ENCODE data around the gene CDHR3. TPM values are rescaled to one million over a fixed set of nuclear protein-coding genes. Genes with fewer than 3 reads are reported as not detected.
A peak's percentile ranks its signal among the peaks of the same experiment; 100 is the strongest.

Gene CDHR3
- total and polyA plus RNA-seq, 3 donors from 2014 or later = 3.8 to 8.5 (median 7.5) TPM

DNA sequence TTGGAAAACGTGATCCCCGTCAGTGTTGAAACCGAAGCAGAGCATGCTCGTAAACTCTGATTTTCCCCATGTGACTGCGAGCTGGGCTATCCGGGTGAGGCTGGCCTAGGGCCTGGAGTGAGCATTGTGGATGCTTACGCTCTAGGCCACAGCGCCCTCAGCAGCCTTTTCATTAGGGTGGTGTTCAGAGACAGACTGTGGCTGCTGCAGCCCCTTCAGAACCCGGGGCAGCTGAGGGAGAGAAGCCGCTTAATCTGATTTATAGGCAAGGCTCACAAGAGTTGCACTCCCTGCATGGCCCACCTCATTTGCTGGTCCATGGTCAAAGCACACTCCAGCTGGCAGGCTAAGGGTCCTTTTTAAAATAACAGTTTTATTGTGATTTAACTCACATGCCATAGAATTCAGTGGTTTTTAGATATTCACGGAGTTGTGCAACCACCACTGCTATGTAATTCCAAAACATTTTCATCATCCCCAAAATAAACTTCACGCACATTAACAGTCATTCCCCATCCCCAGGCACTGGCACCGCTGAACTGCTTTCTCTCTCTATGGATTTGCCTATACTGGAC, 76.5 kb downstream of the CDHR3 start:
- peaks cover 18% of the 10 kb centered on the region for H3K4me1 ChIP-seq
- no peak overlapping the region for H3K4me3 ChIP-seq
- no peaks in the 10 kb centered on the region for H3K36me3 ChIP-seq (ENCODE audit: low read depth, missing control alignments)
- H3K27me3 ChIP-seq = no peaks in the 10 kb centered on the region
- no peak for DNase-seq
- H3K9me3 ChIP-seq = no peaks in the 10 kb centered on the region
- intact Hi-C loops (cut with DNase I; ENCODE audit: low total_unique reads) = loop anchor here (5.0 to 10.0 kb wide), 2 partner anchors 275 to 392 kb away; no protein-coding TSS in a partner anchor
- H3K27ac ChIP-seq = no peak overlapping the region
- TF ChIP-seq, protein P1, sequence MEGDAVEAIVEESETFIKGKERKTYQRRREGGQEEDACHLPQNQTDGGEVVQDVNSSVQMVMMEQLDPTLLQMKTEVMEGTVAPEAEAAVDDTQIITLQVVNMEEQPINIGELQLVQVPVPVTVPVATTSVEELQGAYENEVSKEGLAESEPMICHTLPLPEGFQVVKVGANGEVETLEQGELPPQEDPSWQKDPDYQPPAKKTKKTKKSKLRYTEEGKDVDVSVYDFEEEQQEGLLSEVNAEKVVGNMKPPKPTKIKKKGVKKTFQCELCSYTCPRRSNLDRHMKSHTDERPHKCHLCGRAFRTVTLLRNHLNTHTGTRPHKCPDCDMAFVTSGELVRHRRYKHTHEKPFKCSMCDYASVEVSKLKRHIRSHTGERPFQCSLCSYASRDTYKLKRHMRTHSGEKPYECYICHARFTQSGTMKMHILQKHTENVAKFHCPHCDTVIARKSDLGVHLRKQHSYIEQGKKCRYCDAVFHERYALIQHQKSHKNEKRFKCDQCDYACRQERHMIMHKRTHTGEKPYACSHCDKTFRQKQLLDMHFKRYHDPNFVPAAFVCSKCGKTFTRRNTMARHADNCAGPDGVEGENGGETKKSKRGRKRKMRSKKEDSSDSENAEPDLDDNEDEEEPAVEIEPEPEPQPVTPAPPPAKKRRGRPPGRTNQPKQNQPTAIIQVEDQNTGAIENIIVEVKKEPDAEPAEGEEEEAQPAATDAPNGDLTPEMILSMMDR (IDR thresholded peaks at IDR 0.05) = no peak
- TF ChIP-seq POLR2A (IDR thresholded peaks at IDR 0.05) = no peak
- 87 to 95% methylated on average over 11 to 13 of the region's 13 CpGs for WGBS, 2 donors

DNA sequence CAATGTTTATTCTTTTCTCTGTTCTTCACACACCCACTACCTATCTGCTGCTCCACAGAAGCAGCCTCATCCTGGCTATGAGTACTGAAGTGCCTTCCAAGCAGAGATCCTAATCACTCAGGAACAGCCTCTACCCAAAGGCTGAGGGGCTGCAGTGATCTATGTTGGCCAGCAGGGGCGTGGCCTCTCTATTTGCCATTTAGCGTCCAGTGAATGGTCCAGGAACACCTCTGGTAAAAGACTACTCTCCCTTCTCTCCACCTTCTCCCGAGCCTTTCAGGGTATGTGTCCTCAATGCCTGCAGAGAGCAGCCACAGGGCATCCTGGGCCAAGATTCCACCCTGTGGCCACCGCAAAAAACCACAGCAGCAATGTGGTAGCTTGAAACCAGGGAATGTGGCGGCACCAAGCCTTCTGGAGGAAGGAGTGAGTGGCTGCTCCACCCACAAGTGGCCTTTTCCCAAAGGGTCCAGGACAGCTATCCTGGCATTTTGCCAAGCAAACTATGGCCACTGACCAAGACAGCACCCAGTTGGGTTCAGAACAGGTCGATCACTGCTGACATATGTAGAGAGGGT, 78.2 kb downstream of the CDHR3 start:
- no peak for TF ChIP-seq POLR2A (IDR thresholded peaks at IDR 0.05)
- TF ChIP-seq, protein P1 (IDR thresholded peaks at IDR 0.05) = peak; percentile 34 to 55 (median 43)
- WGBS, 2 donors = 71 to 78% methylated on average over 6 of the region's 6 CpGs
- Histone ChIP-seq H3K27ac (no peak overlapping the region), H3K4me1 (peaks cover 18% of the 10 kb centered on the region), H3K9me3 (no peaks in the 10 kb centered on the region), H3K27me3 (no peaks in the 10 kb centered on the region), H3K4me3 (no peak overlapping the region), H3K36me3 (ENCODE audit: low read depth, missing control alignments) (no peaks in the 10 kb centered on the region)
- intact Hi-C loops (cut with DNase I; ENCODE audit: low total_unique reads) = loop anchor here (5.0 to 10.0 kb wide), 2 partner anchors 276 to 394 kb away; no protein-coding TSS in a partner anchor
- DNase-seq = peak; percentile 30

DNA sequence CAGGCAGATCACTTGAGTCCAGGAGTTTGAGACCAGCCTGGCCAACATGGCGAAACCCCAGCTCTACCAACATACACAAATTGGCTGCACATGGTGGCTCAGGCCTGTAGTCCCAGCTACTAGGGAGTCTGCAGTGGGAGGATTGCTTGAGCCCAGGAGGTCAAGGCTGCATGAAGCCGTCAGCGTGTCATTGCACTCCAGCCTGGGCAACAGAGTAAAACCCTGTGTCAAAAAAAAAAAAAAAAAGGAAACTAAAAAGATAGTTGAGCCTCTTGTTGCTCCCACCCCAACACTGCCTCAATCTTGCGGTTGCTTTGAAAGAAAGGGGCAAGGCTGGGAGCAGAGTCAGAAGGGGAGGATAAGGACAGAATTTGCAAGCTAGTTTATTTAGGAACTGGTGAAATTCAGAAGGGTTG, 79.1 kb downstream of the CDHR3 start:
- no peaks in the 10 kb centered on the region for H3K36me3 ChIP-seq (ENCODE audit: low read depth, missing control alignments)
- H3K9me3 ChIP-seq = no peaks in the 10 kb centered on the region
- WGBS, 2 donors = 43 to 62% methylated on average over 4 of the region's 4 CpGs
- H3K27me3 ChIP-seq = no peaks in the 10 kb centered on the region
- H3K27ac ChIP-seq = no peak overlapping the region
- intact Hi-C loops (cut with DNase I; ENCODE audit: low total_unique reads) = loop anchor here (5.0 to 10.0 kb wide), 2 partner anchors 277 to 395 kb away; no protein-coding TSS in a partner anchor
- H3K4me3 ChIP-seq = peak overlapping the region in 1 of 2 donors; percentile 18
- peaks cover 18% of the 10 kb centered on the region for H3K4me1 ChIP-seq
- no peak for TF ChIP-seq POLR2A (IDR thresholded peaks at IDR 0.05)
- TF ChIP-seq, protein P1 (IDR thresholded peaks at IDR 0.05) = no peak
- peak; percentile 47 for DNase-seq

DNA sequence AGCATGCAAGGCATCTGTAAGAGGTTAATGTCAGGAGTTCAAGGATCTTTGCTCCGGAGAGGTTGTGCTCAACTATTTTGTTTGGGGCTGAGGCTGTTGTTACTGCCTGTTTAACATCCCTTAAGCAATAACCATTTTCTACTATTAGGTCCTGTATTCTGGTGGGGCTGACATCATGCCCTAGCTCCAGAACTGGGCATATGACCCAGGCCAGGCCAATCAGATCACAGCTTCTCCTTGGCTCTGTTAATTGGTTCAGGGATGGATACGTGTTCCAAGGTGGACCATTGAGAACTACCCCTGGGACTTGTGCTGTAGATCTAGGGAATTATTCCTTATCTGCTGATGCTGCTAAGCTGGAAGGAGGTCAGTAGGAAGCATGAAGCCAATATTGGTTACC, 82.1 kb downstream of the CDHR3 start:
- Histone ChIP-seq H3K4me3 (no peak overlapping the region), H3K36me3 (ENCODE audit: low read depth, missing control alignments) (no peaks in the 10 kb centered on the region), H3K4me1 (peaks cover 19% of the 10 kb centered on the region), H3K27ac (no peak overlapping the region), H3K9me3 (no peaks in the 10 kb centered on the region), H3K27me3 (no peaks in the 10 kb centered on the region)
- intact Hi-C loops (cut with DNase I; ENCODE audit: low total_unique reads) = loop anchor here (10.0 kb wide), 1 partner anchor 280 kb away; no protein-coding TSS in a partner anchor
- no peak for DNase-seq
- TF ChIP-seq POLR2A (IDR thresholded peaks at IDR 0.05) = no peak
- TF ChIP-seq, protein P1 (IDR thresholded peaks at IDR 0.05) = no peak
- WGBS, 2 donors = 56 to 57% methylated on average over 2 of the region's 2 CpGs
